BE2C (cell line): ENCODE results near the gene WDR7.

Source experiments
- DNase-seq: peaks from one replicate; pipeline ENCODE4 v3.0.0-alpha.2; 2020
- H3K27me3 ChIP-seq: fragments of 250-450 bp; sonication (Bioruptor Pico); 2 replicates; pipeline ENCODE4 v1.5.1; 2020; ENCODE audit warnings: mild to moderate bottlenecking
- H3K36me3 ChIP-seq: fragments of 250-450 bp; sonication (Bioruptor Pico); 2 replicates; pipeline ENCODE4 v1.5.1; 2020; ENCODE audit warnings: mild to moderate bottlenecking
- H3K4me1 ChIP-seq: fragments of 250-450 bp; sonication (Bioruptor Pico); 2 replicates; pipeline ENCODE4 v1.5.1; 2020
- H3K4me3 ChIP-seq: 2 replicates; pipeline ENCODE4 v1.5.1; 2011; ENCODE audit warnings: low read depth, low read length
- H3K9me3 ChIP-seq: fragments of 250-450 bp; sonication (Bioruptor Pico); 2 replicates; pipeline ENCODE4 v1.5.1; 2020
- CTCF ChIP-seq: IDR thresholded peaks from 2 replicates; pipeline ENCODE4 v1.5.1; 2012; ENCODE audit warnings: mild to moderate bottlenecking, low read depth, low read length

WDR7 gene

GRCh38 chr18:56975276-56975675, 324.1 kb downstream of the WDR7 start:
- Histone ChIP-seq H3K4me3 (no peak overlapping the region), H3K27me3 (no peaks in the 10 kb centered on the region), H3K36me3 (no peaks in the 10 kb centered on the region), H3K4me1 (no peaks in the 10 kb centered on the region), H3K9me3 (no peaks in the 10 kb centered on the region)
- TF ChIP-seq CTCF = no peak
- no peak for DNase-seq

DNA sequence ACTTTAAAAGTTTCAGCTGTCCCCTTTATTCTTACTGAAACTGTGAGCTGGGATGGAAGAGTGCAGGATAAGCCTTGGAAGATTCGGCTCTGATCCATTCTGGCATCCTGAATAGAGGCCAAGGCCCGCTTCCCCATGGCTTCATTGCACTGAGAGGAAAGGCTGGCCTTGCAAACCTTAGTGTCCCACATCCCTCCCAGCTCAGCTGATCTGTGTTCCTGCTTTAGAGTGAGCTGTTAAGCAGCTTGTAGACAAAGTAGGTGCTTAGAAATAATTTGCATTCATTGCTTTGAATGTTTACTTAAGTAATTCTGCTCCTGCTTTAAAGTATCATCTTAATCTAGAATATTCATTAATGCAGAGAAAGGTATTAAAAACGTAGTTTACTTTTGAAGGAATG, 326.1 kb downstream of the WDR7 start:
- Histone ChIP-seq H3K4me3 (no peak overlapping the region), H3K36me3 (no peaks in the 10 kb centered on the region), H3K9me3 (no peaks in the 10 kb centered on the region), H3K4me1 (no peaks in the 10 kb centered on the region), H3K27me3 (no peaks in the 10 kb centered on the region)
- TF ChIP-seq CTCF = no peak
- no peak for DNase-seq

GRCh38 chr18:56977771-56978170, 326.6 kb downstream of the WDR7 start:
- no peak for DNase-seq
- Histone ChIP-seq H3K4me3 (no peak overlapping the region), H3K9me3 (no peaks in the 10 kb centered on the region), H3K36me3 (no peaks in the 10 kb centered on the region), H3K4me1 (no peaks in the 10 kb centered on the region), H3K27me3 (no peaks in the 10 kb centered on the region)
- no peak for TF ChIP-seq CTCF

DNA sequence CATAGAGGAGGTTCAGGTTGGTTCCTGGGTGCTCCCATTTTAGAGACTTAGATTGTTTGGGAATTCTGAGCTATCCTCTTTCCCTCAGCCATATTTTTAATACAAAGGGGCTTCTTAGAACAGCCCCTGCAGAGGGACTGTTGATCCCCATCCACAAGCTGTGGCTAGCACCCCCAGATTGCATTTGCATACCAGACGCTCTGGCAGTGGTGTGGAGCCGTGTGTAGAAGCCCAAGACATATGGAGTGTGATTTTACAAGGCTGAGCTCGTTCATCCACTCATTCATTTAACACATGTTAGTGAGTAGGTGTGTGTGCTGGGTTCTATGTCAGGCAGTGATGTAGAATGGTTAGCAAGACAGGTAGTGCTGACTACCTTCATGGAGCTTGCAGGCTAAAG, 329.0 kb downstream of the WDR7 start:
- H3K36me3 ChIP-seq = no peaks in the 10 kb centered on the region
- no peaks in the 10 kb centered on the region for H3K9me3 ChIP-seq
- no peak for DNase-seq
- no peak for TF ChIP-seq CTCF
- no peaks in the 10 kb centered on the region for H3K27me3 ChIP-seq
- no peak overlapping the region for H3K4me3 ChIP-seq
- no peaks in the 10 kb centered on the region for H3K4me1 ChIP-seq

GRCh38 chr18:56982766-56983165, 331.6 kb downstream of the WDR7 start:
- no peak for TF ChIP-seq CTCF
- Histone ChIP-seq H3K4me1 (no peaks in the 10 kb centered on the region), H3K27me3 (no peaks in the 10 kb centered on the region), H3K36me3 (no peaks in the 10 kb centered on the region), H3K4me3 (no peak overlapping the region), H3K9me3 (no peaks in the 10 kb centered on the region)
- no peak for DNase-seq

DNA sequence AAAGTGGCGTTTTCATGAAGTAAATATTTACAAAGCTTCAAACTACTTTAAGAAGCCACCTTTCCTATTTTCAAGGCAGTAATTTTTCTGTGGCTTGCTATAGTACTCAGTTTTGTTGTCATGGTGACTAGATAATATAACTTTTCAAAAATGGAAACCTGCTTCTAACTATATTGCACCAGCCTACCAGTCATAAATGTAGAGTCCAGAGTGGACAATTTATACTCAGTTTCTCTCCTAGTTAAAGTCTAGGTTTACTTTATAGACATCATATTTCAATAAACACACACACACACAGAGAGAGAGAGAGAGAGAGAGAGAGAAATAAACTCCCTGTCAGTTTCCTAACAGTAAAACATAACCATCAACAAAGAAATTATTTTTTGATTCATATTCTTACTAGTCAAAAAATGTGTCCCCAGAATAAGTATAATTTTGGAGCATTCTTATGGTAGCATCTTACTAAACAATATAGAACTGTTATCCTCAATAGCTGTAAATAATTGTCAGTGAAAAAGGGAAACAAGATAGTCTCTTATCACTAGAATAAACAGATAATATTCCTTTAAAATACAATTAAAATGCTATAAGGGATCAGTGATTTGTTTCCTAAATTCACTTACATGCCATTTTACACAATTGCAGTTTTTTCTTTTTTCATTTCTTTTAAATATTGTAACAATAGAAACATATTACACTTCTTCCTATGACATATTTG, 332.3 kb downstream of the WDR7 start:
- H3K9me3 ChIP-seq = no peaks in the 10 kb centered on the region
- TF ChIP-seq CTCF = no peak
- no peak for DNase-seq

More for the DNA sequence above, 332.3 kb downstream of the WDR7 start:
- no peaks in the 10 kb centered on the region for H3K36me3 ChIP-seq
- no peaks in the 10 kb centered on the region for H3K27me3 ChIP-seq
- H3K4me1 ChIP-seq = no peaks in the 10 kb centered on the region
- no peak overlapping the region for H3K4me3 ChIP-seq
